DOHH2 (cell line): ENCODE data around the gene RELA.

Experiments
- CTCF ChIP-seq: fragments of 200-600 bp; sonication (generic); IDR thresholded peaks from one replicate; pipeline ENCODE4 v1.5.1; 2014; ENCODE audit warnings: antibody characterized with exemption, mild to moderate bottlenecking, low read depth, low read length; ENCODE audit not compliant: poor library complexity, severe bottlenecking
- EZH2phosphoT487 ChIP-seq: fragments of 200-600 bp; sonication (generic); IDR thresholded peaks from 2 replicates; pipeline ENCODE4 v1.6.1; 2017; ENCODE audit warnings: borderline replicate concordance, mild to moderate bottlenecking, antibody characterized with exemption, low read length, moderate library complexity, mixed read lengths

- TF ChIP-seq CTCF (no peak), EZH2phosphoT487 (no peak)
Observed at GRCh38 chr11:65644837-65645236, 17.9 kb downstream of the RELA start.
